ENCODE measurements around the gene KATNIP.

Gene KATNIP

GRCh38 chr16:27586711-27587110 is 36.8 kb downstream of the KATNIP start:
- DNase-seq = no peak

- DNase-seq = no peak
These were observed 38.1 kb downstream of the KATNIP start for GRCh38 chr16:27588057-27588456.

GRCh38 chr16:27591837-27592236 is 41.9 kb downstream of the KATNIP start:
- DNase-seq = no peak

- DNase-seq = no peak
These were observed 45.5 kb downstream of the KATNIP start for GRCh38 chr16:27595475-27595874.

- no peak for DNase-seq
These were observed 46.0 kb downstream of the KATNIP start for GRCh38 chr16:27595993-27596392.

- no peak for DNase-seq
These were observed 46.5 kb downstream of the KATNIP start for GRCh38 chr16:27596411-27596810.

- DNase-seq = no peak
These were observed 47.4 kb downstream of the KATNIP start for GRCh38 chr16:27597361-27597760.

- no peak for DNase-seq
These were observed 48.3 kb downstream of the KATNIP start for GRCh38 chr16:27598220-27598619.

GRCh38 chr16:27598931-27599565 is 49.1 kb downstream of the KATNIP start:
- DNase-seq = no peak

- DNase-seq = no peak
These were observed 49.7 kb downstream of the KATNIP start for GRCh38 chr16:27599606-27600005.

Data from activated naive CD4-positive, alpha-beta T cell treated with anti-CD3 and anti-CD28 coated beads, Interleukin-2, amount 50 U/mL, for 16 hours (primary cell).